Aorta (tissue), 5 donors: ENCODE results near the gene IL31RA. TPM values are rescaled to one million over a fixed set of nuclear protein-coding genes. Genes with fewer than 3 reads are reported as not detected.

Experiments
- ATAC-seq: fragments of 200-7000 bp; cut with Tn5 transposase; one replicate; pipeline ENCODE4 v1.9.1; 2022; ENCODE audit warnings: moderate library complexity; ENCODE audit not compliant: low FRiP score
- DNase-seq, 2 donors: peaks; one replicate each; pipeline ENCODE4 v3.0.0-alpha.2; 2020
- H3K27ac ChIP-seq, 2 donors: one replicate each; pipeline ENCODE4 v1.5.1; 2013; ENCODE audit warnings: low read length in 2 of 2, mild to moderate bottlenecking in 2 of 2, moderate library complexity in 2 of 2, control low read depth in 1 of 2, inconsistent platforms in 1 of 2, low read depth in 1 of 2
- H3K27me3 ChIP-seq, 2 donors: one replicate each; pipeline ENCODE4 v1.6.1; 2013; ENCODE audit warnings: control low read depth in 1 of 2, low read length in 1 of 2, mild to moderate bottlenecking in 1 of 2, moderate library complexity in 1 of 2; ENCODE audit not compliant: insufficient read depth in 2 of 2, control insufficient read depth in 1 of 2
- H3K36me3 ChIP-seq, 2 donors: one replicate each; pipeline ENCODE4 v1.6.1; 2013; ENCODE audit warnings: control low read depth in 1 of 2, low read length in 1 of 2, mild to moderate bottlenecking in 1 of 2; ENCODE audit not compliant: insufficient read depth in 2 of 2, control insufficient read depth in 1 of 2
- H3K4me1 ChIP-seq, 2 donors: one replicate each; pipeline ENCODE4 v1.6.1; 2013; ENCODE audit warnings: low read length in 2 of 2, control low read depth in 1 of 2, mild to moderate bottlenecking in 1 of 2, moderate library complexity in 1 of 2; ENCODE audit not compliant: insufficient read depth in 2 of 2, control insufficient read depth in 1 of 2
- H3K4me3 ChIP-seq, 2 donors: one replicate each; pipeline ENCODE4 v1.5.1; 2013; ENCODE audit warnings: low read length in 2 of 2, control low read depth in 1 of 2, mild to moderate bottlenecking in 1 of 2
- H3K9me3 ChIP-seq: one replicate; pipeline ENCODE4 v1.6.1; 2013; ENCODE audit warnings: mild to moderate bottlenecking, low read length; ENCODE audit not compliant: control insufficient read depth
- WGBS, 2 donors: extraction: QIAGEN DNeasy Blood & Tissue Kit; methylation state at CpG; one replicate each; pipeline ENCODE4 v1.1.7; 2013; 5-methylcytosine and 5-hydroxymethylcytosine counted together
- intact Hi-C, 2 donors: fragments of 100-400 bp; cut with DNase I; formaldehyde crosslinking; loops; one replicate each; pipeline versions ENCODE4 v1.14.2 to v1.15.0; 2022
- polyA plus RNA-seq, 2 donors: library from polyadenylated mRNA; stranded (reverse); fragments of 200-250 nt; gene quantifications; one replicate each; pipeline ENCODE4 v1.2.3, GENCODE V29; 2013
- total RNA-seq, 2 donors: library from RNA; stranded (reverse); fragmentation: NEBNext Ultra II Directional; extraction: Animal tissue kit (Norgen Biotek cat#: 25700); gene quantifications; one replicate each; pipeline ENCODE4 v1.2.1, GENCODE V29; 2021
- donor health status: healthy with polysubstance abuse.
- donor health status: Bipolar disorder and iron deficiency.
- donor health status: DM: no; HTN: no; CAD: no.
- donor health status: DM: no; HTN: no; CAD: no.
- donor health status: DM: yes; HTN: yes; CAD: no.

IL31RA gene
- total and polyA plus RNA-seq, 4 donors, result 0.36 to 3.7 (median 1.8) TPM

DNA sequence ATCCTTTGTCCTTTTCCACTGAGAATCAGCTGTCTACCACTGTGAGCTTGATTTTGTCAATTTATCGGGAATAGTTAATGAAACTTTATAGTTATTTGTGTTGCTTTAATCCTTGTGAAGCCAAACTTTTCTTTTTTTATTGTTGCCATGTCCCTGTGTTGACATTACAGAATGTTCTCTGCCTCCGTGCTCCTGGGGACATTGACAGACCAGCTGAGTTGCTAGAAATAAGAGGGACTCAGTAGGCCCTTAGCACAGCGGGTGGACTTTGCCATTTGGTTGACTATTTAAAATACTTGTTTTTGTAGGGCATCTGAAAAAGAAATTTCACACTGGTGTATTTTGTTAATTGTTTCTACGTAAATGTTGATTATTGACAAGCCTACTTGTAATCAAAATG, 70.5 kb downstream of the IL31RA start:
- Histone ChIP-seq H3K27ac (no peak overlapping the region), H3K4me1 (peaks cover 0 to 2% of the 10 kb centered on the region in 2 donors), H3K4me3 (no peak overlapping the region), H3K9me3 (no peaks in the 10 kb centered on the region), H3K36me3 (no peaks in the 10 kb centered on the region), H3K27me3 (no peaks in the 10 kb centered on the region)
- intact Hi-C loops, result no loop called here
- DNase-seq (no peak), ATAC-seq (no peak)
- 82 to 86% methylated on average over 4 of the region's 4 CpGs for WGBS, 2 donors

DNA sequence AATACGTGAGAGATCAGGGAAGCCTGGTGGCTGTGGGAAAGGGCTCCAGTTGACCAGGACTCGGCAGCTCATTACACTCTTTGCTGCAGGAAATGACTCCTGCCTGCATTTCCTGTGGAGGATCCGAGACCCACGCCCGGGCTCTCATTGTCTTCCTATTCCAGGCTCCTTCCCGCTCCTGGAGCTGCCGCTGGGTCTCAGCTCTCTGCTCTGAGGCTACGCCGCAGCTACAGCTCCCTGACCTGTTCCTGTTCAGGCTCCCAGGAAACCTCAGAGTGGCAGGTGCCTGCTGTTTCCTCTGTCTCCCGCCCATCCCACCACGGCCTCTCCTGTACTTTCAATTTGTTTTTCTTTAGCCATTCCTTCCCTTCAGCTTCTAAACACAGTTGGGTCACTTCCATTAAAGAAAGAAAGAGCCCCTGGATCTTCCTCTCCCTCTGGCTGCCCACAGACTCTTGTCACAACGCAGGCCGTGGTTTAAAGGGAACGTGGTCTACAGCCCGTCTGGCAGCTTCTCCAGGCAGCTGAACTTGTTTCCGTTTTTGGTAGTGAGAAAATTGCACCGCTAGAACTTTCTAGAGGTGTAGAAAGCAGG, 72.1 kb downstream of the IL31RA start:
- H3K27ac ChIP-seq, result no peak overlapping the region
- intact Hi-C loops, result no loop called here

DNA sequence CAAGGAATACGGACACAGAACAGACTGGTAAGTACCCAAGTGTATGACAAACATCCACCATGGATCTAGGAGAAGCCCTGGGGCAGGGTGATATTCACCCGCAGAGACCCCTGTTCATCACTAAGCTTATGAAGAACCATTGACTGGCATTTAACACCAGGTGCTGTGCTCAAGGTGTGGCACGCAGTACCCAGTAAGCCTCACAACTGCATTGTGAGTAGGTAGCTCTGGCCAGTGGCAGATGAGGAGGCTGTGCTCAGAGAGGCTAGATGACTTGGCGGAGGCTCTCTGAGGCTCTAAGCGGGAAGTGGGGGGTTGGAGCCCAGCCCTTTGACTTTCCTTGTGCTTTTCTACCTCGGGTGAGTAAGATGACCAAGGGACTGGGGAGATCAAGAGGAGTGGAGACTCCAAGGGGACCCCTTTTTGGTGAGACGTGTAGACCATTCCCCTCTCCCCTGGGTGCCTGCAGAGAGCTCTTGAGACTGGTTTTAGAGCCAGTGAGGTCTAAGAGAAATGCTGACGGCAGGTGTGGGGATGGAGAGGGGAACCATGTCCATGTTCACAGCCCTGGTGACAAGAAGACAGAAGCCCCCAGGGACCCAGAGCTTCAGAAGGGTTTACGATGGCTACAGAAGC, 72.8 kb downstream of the IL31RA start:
- Histone ChIP-seq H3K4me3 (no peak overlapping the region), H3K27me3 (no peaks in the 10 kb centered on the region), H3K9me3 (no peaks in the 10 kb centered on the region), H3K27ac (no peak overlapping the region), H3K4me1 (no peaks in the 10 kb centered on the region), H3K36me3 (no peaks in the 10 kb centered on the region)
- no peak for ATAC-seq
- DNase-seq, result no peak
- WGBS, 2 donors, result 87 to 88% methylated on average over 9 of the region's 9 CpGs
- intact Hi-C loops, result no loop called here

More for the DNA sequence above, 72.1 kb downstream of the IL31RA start:
- WGBS, 2 donors, result 32 to 39% methylated on average over 17 of the region's 17 CpGs
- Histone ChIP-seq H3K4me1 (no peaks in the 10 kb centered on the region), H3K36me3 (no peaks in the 10 kb centered on the region), H3K4me3 (peak overlapping the region in 1 of 2 donors; percentile 17), H3K27me3 (no peaks in the 10 kb centered on the region), H3K9me3 (no peaks in the 10 kb centered on the region)
- no peak for ATAC-seq
- DNase-seq, result no peak

DNA sequence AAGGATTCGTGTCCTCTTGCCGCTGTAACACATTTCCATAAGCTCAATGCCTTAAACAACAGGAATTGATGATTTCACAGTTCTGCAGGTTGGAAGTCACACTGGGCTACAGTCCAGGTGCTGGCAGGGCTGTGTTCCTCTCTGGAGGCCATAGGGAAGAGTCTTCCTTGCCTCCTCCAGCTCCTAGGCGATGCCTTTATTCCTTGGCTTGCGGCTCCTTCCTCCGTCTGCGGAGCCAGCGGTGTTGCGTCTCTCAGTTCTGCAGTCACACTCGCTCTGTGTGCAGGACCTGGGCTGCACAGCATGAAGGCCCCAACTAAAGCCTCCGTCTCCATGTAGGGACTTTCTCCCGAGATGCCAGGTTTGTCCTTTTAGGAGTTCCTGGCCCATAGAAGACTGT, 73.6 kb downstream of the IL31RA start:
- intact Hi-C loops, result no loop called here
- no peaks in the 10 kb centered on the region for H3K36me3 ChIP-seq
- ATAC-seq (no peak), DNase-seq (no peak)
- H3K4me1 ChIP-seq, result no peaks in the 10 kb centered on the region
- no peak overlapping the region for H3K27ac ChIP-seq
- H3K9me3 ChIP-seq, result no peaks in the 10 kb centered on the region
- H3K4me3 ChIP-seq, result no peak overlapping the region
- H3K27me3 ChIP-seq, result no peaks in the 10 kb centered on the region
- 90 to 92% methylated on average over 11 of the region's 11 CpGs for WGBS, 2 donors

DNA sequence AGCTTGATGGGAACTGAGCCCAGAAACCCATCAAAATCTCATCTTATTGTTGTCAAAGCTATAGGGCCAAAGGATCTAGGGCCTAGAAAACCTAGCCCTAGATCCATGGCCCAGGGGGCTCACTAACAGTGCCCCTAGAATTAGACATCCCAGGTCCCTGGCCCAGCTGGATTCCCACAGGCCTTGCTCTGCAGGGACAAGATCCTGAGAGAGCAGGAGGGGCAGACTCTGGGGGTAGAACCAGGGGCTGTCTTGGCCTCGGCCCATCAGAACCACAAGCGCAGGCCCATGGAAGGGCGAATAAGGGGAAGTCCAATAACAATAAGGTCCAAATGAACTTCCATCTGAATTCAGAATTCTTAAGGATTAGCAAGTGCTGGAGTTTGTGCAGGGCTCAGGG, 74.0 kb downstream of the IL31RA start:
- Histone ChIP-seq H3K4me1 (no peaks in the 10 kb centered on the region), H3K9me3 (no peaks in the 10 kb centered on the region), H3K4me3 (no peak overlapping the region), H3K27ac (no peak overlapping the region), H3K27me3 (no peaks in the 10 kb centered on the region), H3K36me3 (no peaks in the 10 kb centered on the region)
- DNase-seq, result no peak
- ATAC-seq, result no peak
- intact Hi-C loops, result no loop called here
- WGBS, 2 donors, result 97 to 100% methylated on average over 3 of the region's 3 CpGs

DNA sequence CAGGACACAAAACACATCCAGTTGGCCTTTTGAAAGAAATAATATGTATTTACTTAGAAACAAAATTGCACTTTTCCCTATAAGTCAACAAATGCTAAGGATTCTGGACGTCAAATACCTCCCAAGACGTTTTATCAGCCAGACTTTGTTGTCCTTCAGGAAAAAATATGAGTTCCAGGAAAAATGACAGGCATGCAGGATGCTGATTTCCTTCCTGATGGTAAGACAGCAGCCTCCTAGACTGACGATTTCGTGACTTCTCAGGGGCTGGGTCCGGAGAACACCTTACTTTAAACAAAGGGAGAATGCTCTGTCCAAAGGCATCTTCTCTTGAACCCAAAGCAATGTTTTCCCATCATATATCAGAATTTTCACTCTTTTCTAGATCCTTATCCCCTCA, 74.6 kb downstream of the IL31RA start:
- intact Hi-C loops, result no loop called here
- H3K27me3 ChIP-seq, result no peaks in the 10 kb centered on the region
- no peak for ATAC-seq

DNA sequence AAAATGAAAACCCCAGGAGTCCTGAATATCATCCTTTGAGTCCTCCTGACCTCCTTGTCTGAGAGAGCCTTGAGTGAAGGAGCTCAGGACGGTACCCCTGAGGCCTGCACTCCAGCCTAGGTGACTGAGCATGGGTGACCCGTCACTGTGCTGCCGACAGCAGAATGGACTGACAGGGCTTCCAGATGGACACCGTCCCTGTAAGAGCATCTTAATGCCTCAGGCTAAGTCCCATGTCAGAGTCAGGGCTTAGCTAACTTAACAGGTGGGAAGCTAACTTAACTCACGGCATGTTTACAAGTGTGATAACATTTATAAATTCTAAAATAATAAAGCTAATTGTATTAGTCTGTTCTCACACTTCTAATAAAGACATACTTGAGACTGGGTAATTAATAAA, 75.3 kb downstream of the IL31RA start:
- Histone ChIP-seq H3K9me3 (no peaks in the 10 kb centered on the region), H3K27me3 (no peaks in the 10 kb centered on the region), H3K27ac (no peak overlapping the region), H3K36me3 (no peaks in the 10 kb centered on the region), H3K4me3 (no peak overlapping the region), H3K4me1 (no peaks in the 10 kb centered on the region)
- intact Hi-C loops, result no loop called here
- DNase-seq, result no peak
- no peak for ATAC-seq
- 91 to 94% methylated on average over 5 of the region's 5 CpGs for WGBS, 2 donors

More for the DNA sequence above, 74.6 kb downstream of the IL31RA start:
- H3K36me3 ChIP-seq, result no peaks in the 10 kb centered on the region
- H3K27ac ChIP-seq, result no peak overlapping the region
- H3K9me3 ChIP-seq, result no peaks in the 10 kb centered on the region
- H3K4me3 ChIP-seq, result no peak overlapping the region
- no peak for DNase-seq
- no peaks in the 10 kb centered on the region for H3K4me1 ChIP-seq
- WGBS, 2 donors, result 79 to 84% methylated on average over 5 of the region's 5 CpGs

DNA sequence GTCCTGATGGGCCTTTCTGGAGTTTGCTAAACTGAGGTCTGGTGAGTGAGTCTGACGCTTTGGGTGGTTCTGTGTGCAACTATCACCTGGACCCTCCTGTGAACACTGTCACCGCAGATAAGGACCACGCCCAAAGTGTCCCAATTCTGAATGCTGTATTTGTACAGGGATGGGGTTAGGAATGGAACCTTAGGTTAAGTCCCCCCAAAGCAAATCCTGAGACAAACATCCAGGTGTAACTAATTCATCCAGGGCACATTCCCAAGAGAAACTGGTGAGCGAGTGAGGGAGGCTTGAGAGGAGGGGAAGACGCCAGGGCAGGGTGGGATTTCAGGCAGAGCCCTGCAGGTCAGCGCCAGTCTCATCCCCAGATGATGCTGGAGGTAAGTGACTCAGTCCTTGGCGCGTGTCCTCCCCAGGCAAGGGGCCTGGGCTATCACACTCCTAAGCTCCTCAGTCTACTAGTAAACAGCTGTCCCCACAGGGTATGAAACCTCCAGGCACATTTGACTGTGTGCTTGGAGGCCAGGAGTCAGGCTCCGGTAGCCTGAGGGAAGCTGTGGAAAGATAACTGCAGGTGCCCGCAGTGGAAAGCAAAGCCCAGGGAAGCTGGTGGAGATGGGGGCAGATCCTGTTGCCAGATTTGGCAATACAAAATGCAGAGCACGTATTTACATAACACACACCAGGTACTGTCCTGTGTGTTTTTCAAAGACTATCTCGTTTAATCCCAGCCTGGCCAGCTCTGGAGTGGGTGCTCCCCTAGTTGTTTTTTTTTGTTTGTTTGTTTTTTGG, 76.9 kb downstream of the IL31RA start:
- Histone ChIP-seq H3K4me1 (no peaks in the 10 kb centered on the region), H3K36me3 (no peaks in the 10 kb centered on the region), H3K9me3 (no peaks in the 10 kb centered on the region), H3K4me3 (no peak overlapping the region), H3K27me3 (no peaks in the 10 kb centered on the region), H3K27ac (no peak overlapping the region)
- 92 to 93% methylated on average over 12 of the region's 12 CpGs for WGBS, 2 donors
- no peak for DNase-seq
- intact Hi-C loops, result no loop called here
- ATAC-seq, result no peak
